HG03521 (cell line): ENCODE results near the gene LIMK1.

ENCODE experiments used
- ATAC-seq: cut with Tn5 transposase; IDR thresholded peaks from one replicate; pipeline ENCODE4 v1.9.1; 2021; ENCODE audit warnings: mild to moderate bottlenecking, moderate library complexity; ENCODE audit not compliant: unreplicated experiment

LIMK1 gene

DNA sequence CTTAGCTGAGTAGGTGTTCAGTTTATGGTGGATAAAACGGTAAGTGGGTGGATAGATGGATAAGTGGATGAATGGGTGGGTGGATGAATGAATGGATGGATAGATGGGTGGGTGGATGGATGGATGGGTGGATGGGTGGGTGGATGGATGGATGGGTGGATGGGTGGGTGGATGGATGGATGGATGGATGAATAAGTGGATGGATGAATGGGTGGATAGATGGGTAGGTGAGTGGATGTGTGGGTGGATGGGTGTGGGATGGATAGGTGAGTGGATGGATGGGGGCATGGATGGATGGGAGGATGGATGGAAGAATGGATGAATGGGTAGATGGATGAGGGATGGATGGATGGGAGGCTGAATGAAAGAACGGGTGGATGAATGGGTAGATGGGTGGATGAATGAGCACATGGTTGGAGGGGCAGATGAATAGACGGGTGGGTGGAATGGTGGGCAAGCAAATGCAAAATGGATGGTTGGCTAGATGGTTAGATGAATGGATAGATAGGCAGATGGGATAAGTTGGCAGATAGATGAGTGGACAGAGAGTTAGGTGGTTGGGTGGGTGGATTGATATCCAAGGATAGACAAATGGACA is 29.9 kb upstream of the LIMK1 start:
- ATAC-seq = no peak

DNA sequence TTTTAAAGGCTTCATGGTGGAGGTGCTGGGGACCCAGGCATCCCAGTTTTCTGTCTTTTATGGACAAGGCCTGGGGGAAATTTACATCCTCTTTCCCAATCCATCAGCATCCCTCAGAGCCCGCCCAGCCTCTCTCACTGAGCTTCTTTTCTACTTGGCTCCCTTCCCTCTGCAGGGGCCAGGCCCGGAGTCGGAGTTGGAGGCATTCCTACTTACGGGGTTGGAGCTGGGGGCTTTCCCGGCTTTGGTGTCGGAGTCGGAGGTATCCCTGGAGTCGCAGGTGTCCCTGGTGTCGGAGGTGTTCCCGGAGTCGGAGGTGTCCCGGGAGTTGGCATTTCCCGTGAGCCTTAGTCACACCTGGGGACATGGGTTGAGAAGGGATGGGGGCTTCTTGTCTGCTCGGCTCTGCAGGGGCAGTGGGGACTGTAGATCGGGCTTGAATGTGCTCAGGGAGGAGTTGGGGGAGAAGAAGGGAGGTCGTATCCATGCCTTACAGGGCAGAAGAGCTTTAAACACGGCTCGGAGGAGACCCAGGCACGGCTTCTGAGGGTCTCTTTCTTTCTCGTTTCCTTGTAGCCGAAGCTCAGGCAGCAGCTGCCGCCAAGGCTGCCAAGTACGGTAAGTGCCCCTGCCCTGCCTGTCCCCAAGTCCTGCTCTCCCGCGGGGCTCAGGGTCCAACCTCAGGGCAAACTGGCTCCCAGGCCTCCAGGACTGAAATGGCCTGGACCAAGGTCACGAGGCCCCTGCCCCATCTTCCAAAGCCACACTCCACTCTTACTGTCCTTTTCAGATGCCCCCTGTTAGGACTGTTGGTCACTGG is 27.3 kb upstream of the LIMK1 start:
- no peak for ATAC-seq

DNA sequence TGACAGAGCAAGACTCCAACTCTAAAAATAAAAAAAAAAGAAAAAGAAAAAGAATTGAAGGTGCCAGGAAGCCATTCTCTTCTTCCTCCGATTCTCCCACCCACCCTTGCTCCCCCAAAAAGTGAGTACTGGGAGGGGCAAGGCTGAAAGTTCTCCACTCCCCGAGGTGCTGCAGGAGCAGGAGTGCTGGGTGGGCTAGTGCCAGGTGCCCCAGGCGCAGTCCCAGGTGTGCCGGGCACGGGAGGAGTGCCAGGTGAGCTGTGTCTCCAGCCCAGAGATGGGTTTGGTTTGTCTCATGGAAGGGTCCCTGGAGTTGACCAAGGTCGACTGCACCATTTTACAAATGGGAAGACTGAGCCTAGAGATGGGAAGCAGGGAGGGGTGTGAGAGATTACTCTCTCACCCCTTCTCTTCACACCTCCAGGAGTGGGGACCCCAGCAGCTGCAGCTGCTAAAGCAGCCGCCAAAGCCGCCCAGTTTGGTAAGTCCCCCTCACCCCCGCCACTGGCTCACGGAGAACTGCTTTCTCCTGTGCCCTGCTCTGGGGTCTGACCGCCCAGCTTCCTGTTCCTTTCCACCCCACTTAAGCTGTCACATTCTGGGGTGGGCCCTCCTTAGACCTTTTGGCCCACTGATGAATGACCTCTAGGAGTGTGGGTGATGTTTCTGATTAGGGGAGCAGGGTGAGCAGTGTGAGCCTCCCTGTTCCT is 26.2 kb upstream of the LIMK1 start:
- ATAC-seq = no peak

DNA sequence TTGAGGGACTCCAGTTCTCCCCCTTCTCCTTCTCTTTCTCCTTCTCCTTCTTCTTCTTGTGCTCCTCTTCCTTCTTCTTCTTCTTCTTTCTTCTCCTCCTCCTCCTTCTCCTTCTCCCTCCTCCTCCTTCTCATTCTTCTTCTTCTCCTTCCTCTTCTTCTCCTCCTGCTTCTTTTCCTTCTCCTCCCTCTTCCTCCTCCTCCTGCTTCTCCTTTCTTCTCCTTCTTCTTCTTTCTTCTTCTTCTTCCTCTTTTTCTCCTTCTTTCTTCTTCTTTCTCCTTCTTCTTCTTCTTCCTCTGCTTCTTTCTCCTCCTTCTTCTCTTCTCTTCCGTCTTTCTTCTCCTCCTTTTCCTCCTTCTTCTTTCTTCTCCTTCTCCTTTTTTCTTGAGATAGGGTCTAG is 25.6 kb upstream of the LIMK1 start:
- no peak for ATAC-seq

DNA sequence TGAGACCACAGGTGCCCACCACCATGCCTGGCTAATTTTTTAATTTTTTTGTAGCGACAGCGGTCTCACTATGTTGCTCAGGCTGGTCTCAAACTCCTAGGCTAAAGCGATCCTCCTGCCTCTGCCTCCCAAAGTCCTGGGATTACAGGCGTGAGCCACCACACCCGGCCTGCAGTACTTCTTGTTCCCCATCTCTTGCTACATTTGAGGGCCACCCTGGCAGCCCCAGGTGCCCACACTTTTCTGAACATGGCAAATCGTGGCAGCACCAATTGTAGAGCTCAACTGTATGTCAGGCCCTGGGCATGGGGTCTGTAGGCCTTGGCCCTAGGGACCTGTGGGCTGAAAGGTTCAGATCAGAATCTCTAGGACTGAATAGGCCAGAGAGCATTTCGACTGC is 25.1 kb upstream of the LIMK1 start:
- ATAC-seq = no peak

DNA sequence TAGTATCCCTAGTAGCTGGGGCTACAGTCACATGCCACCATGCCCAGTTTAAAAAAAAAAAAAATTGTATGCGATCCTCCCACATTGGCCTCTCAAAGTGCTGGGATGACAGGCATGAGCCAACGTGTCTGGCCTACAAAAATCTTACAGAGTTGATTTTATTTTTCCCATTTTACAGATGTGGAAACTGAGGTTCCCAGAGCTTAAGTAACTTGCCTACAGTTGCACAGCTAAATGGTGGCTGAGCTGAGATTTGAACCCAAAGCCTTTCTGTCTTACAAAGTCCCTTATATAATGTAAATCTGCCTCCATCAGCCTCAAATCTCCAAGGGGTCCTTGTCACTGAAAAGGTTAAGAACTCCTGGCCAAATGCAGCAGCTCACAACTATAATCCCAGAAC is 24.6 kb upstream of the LIMK1 start:
- ATAC-seq = no peak

DNA sequence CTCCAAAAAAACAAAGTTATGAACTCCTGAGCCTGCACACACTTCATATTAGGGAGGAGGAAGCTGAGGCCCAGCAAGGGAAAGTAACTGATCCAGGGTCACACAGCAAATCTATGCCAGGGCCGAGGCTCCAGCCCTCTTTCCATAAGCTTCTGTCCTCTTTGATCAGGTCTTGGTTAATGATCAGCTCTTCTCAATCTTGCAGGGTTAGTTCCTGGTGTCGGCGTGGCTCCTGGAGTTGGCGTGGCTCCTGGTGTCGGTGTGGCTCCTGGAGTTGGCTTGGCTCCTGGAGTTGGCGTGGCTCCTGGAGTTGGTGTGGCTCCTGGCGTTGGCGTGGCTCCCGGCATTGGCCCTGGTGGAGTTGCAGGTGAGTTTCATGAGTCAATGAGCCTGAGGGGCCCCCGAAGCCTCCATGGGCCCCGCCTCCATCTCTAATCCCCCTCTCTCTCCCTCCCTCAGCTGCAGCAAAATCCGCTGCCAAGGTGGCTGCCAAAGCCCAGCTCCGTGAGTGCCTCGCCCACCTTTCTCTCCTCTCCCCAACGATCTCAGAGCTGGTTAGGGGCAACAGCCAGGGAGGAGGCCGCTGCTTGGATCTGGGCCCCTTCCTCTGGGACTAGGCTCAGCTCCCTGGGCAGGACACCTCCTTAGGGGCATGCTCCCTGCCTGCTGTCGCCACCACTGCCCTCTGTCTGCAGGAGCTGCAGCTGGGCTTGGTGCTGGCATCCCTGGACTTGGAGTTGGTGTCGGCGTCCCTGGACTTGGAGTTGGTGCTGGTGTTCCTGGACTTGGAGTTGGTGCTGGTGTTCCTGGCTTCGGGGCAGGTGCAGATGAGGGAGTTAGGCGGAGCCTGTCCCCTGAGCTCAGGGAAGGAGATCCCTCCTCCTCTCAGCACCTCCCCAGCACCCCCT is 23.7 kb upstream of the LIMK1 start:
- ATAC-seq = no peak

DNA sequence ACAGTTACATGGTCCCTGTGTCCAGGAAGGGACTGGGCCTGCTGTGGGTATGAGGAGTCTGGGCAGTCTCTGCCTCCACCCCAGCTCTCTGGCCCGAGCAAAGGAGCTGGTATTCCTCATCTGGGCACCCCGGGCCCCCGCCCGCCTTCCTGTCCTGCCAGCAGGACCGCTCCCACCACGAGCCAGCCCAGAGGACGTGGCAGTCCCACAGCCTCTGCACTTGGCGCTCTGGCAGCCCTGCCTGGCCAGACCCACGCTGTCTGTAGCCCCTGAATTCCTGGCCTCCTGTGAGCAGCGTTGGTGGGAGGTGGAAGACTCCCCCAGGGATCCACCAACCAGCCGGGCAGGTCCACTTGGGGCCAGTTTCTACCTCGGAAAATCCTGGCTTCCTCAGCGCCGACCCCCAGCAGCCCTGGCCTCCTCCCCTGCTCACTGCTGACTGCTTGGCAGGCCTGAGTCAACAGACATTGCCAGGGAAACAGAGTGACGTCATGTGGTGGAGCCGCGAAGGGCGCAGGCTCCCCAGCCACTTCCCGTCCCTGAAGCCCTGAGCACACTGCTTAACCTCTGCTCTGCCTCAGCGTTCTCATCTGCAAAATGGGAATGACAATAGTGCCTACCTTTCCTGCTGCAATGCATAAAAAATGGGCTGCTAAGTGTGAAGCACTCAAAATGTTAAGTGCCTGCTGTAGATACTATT is 21.6 kb upstream of the LIMK1 start:
- ATAC-seq = no peak

DNA sequence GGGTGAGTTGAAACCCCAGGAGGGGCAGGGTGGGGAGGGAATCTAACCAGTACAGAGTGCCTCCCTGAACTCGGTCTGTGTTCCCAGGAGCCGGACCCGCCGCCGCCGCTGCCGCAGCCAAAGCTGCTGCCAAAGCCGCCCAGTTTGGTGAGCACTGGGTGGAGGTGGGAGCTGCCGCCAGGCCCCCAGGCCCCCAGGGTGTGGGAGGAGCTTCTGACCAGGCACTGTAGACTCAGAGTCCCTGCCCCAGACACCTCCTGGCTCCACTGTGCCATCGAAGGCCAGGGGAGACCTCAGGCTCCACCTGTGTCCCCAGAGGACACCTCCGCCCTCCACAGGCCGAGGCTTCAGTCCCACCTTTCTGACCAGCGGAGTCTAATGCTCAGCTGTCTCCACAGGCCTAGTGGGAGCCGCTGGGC is 20.4 kb upstream of the LIMK1 start:
- ATAC-seq = no peak

DNA sequence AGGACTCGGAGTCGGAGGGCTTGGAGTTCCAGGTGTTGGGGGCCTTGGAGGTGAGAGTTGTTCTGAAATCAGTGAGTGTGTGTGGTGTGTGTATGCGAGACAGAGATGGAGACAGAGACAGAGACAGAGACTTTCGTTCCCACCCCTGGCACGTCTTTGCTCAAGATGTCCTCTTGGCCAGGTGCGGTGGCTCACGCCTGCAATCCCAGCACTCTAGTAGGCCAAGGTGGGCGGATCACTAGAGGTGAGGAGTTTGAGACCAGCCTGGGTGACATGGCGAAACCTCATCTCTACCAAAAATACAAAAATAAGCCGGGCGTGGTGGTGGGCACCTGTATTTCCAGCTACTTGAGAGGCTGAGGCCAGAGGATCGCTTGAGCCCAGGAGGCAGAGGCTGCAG is 20.0 kb upstream of the LIMK1 start:
- ATAC-seq = no peak

DNA sequence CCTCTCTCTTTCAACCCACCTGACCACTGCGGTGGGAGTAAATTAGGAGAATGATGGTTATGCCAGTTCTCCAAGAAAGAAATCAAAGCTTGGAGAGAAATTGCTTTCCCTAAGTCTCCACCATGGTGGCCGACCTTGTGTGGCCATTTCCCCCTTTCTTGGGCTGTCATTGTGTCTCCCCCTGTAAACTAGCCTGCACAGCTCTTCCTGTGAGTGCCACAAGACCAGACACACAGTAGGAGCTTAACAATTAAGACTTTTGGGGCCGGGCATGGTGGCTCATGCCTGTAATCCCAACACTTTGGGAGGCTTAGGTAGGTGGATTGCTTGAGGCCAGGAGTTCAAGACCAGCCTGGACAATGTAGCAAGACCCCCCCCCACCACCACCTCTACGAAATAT is 18.9 kb upstream of the LIMK1 start:
- ATAC-seq = no peak

DNA sequence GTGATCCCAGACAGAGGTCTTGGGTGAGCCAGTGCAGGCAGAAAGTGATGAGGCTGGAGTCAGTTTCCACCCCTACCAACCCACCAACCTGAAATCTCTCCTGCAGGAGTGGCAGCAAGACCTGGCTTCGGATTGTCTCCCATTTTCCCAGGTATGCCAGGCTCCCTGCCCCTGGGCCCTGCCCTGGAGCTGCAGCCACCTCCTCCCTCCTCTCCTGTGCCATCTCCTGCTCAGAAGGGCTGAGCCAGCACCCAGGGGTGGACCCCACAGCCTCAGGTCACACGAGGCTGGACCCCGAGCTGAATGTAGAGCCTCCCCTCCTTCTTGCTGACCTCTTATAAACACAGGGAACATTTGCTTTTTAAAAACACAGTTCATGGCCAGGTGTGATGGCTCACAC is 17.0 kb upstream of the LIMK1 start:
- ATAC-seq = no peak

DNA sequence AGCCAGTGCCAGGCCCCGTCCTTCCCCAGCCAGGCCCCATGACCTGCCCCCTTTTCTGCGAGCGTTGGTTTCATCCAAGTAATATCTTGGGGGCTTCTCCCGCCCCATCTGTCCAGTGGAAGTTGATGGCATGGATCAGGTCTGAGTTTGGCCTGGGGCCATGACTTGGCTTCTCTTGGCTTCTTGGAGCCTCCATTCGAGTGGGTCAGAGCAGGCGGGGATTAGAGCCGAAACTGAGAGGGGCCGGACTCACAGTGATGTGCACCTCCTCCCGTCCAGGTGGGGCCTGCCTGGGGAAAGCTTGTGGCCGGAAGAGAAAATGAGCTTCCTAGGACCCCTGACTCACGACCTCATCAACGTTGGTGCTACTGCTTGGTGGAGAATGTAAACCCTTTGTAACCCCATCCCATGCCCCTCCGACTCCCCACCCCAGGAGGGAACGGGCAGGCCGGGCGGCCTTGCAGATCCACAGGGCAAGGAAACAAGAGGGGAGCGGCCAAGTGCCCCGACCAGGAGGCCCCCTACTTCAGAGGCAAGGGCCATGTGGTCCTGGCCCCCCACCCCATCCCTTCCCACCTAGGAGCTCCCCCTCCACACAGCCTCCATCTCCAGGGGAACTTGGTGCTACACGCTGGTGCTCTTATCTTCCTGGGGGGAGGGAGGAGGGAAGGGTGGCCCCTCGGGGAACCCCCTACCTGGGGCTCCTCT is 15.1 kb upstream of the LIMK1 start:
- ATAC-seq = no peak

DNA sequence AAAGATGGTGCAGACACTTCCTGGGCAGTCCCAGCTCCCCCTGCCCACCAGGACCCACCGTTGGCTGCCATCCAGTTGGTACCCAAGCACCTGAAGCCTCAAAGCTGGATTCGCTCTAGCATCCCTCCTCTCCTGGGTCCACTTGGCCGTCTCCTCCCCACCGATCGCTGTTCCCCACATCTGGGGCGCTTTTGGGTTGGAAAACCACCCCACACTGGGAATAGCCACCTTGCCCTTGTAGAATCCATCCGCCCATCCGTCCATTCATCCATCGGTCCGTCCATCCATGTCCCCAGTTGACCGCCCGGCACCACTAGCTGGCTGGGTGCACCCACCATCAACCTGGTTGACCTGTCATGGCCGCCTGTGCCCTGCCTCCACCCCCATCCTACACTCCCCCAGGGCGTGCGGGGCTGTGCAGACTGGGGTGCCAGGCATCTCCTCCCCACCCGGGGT is 14.5 kb upstream of the LIMK1 start:
- ATAC-seq = no peak

DNA sequence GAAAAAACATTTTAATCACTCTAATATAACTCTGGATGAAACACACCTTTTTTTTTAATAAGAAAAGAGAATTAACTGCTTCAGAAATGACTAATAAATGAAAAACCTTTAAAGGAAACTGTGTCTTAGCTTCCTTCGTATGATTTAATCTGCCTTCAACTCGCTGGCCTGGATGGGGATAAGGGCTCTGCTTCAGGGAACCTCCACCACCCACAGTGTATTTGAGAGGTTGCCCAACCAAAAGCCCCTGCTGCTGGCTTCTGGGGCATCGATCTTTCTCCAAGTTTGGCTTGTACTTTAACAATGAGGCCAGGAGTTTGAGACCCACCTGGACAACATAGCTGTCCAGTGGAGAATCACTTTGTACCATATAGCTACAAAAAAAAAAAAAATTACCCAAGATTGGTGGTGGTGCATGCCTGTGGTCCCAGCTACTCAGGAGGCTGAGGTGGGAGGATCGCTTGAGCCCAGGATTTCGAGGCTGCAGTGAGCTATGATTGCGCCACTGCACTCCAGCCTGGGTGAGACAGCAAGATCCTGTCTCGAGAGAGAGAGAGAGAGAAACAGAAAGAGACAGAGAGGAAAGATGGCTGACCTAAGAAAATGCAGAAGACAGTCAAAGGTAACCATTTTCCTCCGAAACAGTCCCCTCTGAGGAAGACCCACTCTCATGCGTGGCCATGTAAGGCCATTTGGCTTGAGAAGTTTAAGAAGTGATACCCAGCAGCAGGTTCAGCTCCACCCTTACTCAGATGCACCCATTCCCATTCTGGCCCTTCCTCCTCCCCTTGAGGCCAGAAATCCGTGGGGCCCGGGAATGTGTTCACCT is 13.6 kb upstream of the LIMK1 start:
- ATAC-seq = no peak

DNA sequence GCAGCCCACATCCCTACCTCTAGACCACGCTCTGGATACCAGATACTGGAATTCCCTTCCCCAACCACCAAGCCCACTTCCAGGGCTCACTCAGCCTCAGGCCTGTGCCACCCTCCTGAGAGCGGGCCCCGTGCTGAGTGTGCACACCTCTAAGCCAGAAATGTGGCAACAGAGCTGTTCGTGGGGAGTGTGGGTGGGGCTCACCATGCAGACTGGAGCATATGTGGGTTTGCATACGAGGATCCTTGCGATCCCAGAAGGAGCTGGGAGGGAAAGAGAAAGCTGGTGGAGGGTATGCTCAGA is 13.0 kb upstream of the LIMK1 start:
- no peak for ATAC-seq

DNA sequence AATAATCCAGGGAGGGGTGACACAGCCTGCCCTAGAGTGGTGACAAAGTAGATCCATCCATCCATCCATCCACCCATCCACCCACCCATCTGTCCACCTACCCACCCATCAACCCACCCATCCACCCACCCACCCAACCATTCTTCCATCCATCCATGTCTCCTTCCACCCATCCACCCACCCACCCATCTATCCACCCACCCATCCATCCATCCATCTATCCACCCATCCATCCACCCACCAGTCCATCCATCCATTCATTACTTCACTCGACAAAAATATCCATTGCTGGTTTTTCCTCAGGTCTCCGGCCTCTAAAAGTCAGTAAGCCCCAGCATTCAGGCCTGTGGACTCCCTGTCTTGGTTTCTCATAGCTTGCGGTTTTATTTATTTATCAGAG is 12.5 kb upstream of the LIMK1 start:
- no peak for ATAC-seq

DNA sequence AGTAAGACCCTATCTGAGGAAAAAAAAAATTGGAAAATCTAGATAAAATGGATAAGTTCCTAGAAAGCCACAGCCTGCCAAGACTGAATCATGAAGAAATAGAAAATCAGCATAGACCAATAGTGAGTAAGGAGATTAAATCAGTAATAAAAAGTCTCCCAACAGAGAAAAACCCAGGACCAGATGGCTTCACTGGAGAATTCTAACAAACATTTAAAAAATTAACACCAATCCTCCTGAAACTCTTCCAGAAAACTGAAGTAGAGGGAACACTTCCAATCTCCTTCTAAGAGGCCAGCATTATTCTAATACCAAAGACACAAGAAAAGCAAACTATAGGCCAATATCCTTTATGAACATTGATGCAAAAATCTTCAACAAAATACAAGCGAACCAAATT is 8.8 kb upstream of the LIMK1 start:
- no peak for ATAC-seq

DNA sequence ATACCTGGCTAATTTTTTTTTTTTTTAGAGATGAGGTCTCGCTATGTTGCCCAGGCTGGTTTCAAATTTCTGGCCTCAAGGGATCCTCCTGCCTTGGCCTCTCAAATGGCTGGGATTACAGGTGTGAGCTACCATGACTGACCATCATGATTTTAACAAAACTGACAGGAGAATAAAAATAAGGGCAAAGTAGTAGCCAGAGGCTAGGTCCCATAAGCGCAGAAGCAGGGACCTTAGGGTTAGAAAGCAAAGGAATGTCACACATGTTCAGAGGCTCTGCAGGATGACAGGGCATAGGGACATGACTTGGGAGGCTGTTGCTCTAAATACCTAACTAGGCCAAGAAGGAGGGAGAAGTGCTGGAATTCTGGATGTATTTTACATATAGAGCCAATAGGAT is 5.1 kb upstream of the LIMK1 start:
- no peak for ATAC-seq
